ENCODE measurements around the gene ZMYM1.

DNA sequence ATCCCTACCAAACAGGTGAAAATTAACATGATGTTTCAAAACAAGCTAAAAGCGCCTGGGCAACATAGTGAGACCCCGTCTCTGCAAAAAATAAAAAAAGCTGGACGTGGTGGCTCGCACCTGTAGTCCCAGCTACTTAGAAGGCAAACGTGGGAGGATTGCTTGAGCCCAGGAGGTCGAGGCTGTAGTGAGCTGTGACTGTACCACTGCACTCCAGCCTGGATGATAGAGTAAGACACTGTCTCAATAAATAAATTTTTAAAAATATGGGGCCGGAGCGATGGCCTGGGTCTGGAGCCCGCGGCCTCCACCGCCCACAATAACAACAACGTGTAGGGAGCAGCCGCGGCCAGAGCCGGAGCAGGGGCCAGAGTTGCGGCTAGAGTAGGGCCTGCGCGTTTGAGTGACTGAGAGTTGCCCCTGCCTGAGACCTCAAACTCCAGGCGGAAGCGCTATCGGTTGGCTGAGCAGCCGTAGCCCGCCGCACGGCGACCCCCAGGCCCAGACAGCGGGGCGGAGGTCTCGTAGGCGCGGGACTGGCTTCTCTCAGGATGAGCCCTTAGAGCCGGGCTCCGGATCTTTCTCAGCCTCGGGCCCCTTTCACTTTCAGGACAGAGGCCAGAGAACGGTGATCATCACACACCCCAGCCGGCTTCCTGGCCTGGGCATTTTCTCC is 41.4 kb downstream of the ZMYM1 start:
- TF ChIP-seq, protein P1, sequence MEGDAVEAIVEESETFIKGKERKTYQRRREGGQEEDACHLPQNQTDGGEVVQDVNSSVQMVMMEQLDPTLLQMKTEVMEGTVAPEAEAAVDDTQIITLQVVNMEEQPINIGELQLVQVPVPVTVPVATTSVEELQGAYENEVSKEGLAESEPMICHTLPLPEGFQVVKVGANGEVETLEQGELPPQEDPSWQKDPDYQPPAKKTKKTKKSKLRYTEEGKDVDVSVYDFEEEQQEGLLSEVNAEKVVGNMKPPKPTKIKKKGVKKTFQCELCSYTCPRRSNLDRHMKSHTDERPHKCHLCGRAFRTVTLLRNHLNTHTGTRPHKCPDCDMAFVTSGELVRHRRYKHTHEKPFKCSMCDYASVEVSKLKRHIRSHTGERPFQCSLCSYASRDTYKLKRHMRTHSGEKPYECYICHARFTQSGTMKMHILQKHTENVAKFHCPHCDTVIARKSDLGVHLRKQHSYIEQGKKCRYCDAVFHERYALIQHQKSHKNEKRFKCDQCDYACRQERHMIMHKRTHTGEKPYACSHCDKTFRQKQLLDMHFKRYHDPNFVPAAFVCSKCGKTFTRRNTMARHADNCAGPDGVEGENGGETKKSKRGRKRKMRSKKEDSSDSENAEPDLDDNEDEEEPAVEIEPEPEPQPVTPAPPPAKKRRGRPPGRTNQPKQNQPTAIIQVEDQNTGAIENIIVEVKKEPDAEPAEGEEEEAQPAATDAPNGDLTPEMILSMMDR (IDR thresholded peaks at IDR 0.05): no peak
- TF ChIP-seq POLR2A (IDR thresholded peaks at IDR 0.05) (no peak), POLR2AphosphoS5 (IDR thresholded peaks at IDR 0.05) (no peak), EP300 (IDR thresholded peaks at IDR 0.05) (no peak)

Measured in upper lobe of left lung (tissue), 4 donors.